ENCODE results near the gene DCBLD1. TPM values are rescaled to one million over a fixed set of nuclear protein-coding genes. Genes with fewer than 3 reads are reported as not detected.
A peak's percentile ranks its signal among the peaks of the same experiment; 100 is the strongest.

DCBLD1 gene
- total RNA-seq, 2 experiments from 2014 or later: 1.2 to 1.6 TPM

DNA sequence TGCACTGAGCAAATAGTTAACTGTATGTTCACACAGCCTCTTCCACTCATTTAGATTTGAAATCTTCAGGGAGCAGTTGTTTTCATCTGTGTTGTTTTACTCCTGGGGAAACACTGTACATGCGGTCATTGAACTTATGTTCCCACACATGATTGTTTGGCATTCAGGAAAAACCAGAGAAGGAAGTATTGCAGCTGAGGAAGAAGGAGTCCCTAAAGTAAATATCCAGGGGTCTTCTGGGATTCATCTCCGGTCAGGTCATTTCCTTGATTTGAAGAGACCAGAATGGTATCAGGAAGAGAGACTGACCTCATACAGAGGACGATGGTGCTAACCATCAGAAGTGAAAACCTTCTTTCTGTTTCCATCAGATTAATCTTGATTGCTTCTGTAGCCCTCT, 52.5 kb downstream of the DCBLD1 start:
- H3K4me3 Mint-ChIP-seq: no peak overlapping the region
- H3K36me3 Mint-ChIP-seq (ENCODE audit: low read depth): no peaks in the 10 kb centered on the region
- peaks cover 14% of the 10 kb centered on the region for H3K27me3 Mint-ChIP-seq
- POLR2A ChIA-PET: no interaction called here
- CTCF ChIA-PET: no interaction called here
- no peaks in the 10 kb centered on the region for H3K4me1 Mint-ChIP-seq
- no peak overlapping the region for H3K27ac Mint-ChIP-seq
- DNase-seq (no peak), ATAC-seq (no peak)
- intact Hi-C loops (cut with DNase I, micrococcal nuclease): no loop called here
- H3K9me3 Mint-ChIP-seq (ENCODE audit: low read depth): no peaks in the 10 kb centered on the region

DNA sequence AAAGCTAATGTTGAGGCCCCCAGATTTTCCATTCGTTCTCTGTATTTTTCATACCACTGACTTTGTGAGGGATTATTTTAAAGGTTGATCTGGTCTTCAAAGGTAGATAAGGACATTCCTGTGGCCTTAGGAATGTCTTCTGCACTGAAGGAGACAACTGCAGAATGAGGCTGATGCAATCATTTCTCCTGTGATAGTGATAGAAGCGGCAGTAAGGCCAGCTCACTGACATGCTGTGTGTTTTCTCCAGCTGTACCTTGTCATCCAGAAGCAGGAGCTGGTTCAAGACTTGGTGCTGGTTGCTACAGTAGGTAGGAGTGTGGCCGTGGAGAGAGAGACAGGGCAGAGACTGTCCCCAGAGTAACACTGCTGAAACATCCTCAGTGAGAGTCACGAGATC, 53.8 kb downstream of the DCBLD1 start:
- Mint-ChIP-seq H3K9me3 (ENCODE audit: low read depth) (no peaks in the 10 kb centered on the region), H3K27ac (no peak overlapping the region), H3K4me3 (no peak overlapping the region), H3K4me1 (no peaks in the 10 kb centered on the region), H3K27me3 (peaks cover 14% of the 10 kb centered on the region), H3K36me3 (ENCODE audit: low read depth) (no peaks in the 10 kb centered on the region)
- CTCF ChIA-PET: interaction anchor here (1.1 to 1.3 kb wide), 2 partner anchors 15 to 86 kb away, joined by 3 read pairs; no protein-coding TSS in a partner anchor
- intact Hi-C loops (cut with DNase I, micrococcal nuclease): no loop called here
- no peak for ATAC-seq
- DNase-seq: no peak
- POLR2A ChIA-PET: no interaction called here

DNA sequence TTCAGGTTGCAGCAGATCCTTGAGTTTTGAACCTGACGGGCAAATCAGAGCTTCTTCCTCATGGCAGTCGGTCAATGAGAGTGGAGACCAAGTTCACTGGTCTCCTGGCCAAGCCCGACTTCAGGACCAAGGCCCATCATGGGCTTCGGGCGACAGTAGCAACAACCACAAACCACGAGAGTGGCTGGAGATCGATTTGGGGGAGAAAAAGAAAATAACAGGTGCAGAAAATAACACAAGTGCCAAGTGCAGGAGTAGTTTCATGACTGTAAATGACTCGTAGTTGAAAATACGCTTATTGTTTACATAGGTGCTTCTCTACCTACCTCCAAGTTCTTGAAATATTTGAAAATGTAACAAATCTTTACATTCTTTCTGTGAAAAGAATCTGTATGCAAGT, 56.1 kb downstream of the DCBLD1 start:
- Mint-ChIP-seq H3K4me1 (no peaks in the 10 kb centered on the region), H3K9me3 (ENCODE audit: low read depth) (no peaks in the 10 kb centered on the region), H3K36me3 (ENCODE audit: low read depth) (no peaks in the 10 kb centered on the region), H3K27me3 (peaks cover 13% of the 10 kb centered on the region), H3K4me3 (no peak overlapping the region), H3K27ac (no peak overlapping the region)
- DNase-seq (no peak), ATAC-seq (no peak)
- ChIA-PET POLR2A (no interaction called here), CTCF (no interaction called here)
- intact Hi-C loops (cut with DNase I, micrococcal nuclease): no loop called here

DNA sequence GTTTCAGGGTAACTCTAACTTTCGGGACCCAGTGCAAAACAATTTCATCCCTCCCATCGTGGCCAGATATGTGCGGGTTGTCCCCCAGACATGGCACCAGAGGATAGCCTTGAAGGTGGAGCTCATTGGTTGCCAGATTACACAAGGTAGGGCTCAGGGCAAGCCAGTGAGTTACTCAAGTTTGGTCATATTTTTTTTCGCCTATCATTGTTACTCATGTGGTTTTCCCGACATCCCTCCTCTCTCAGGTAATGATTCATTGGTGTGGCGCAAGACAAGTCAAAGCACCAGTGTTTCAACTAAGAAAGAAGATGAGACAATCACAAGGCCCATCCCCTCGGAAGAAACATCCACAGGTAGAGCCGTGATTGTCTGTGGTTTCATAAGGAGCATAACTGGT, 58.2 kb downstream of the DCBLD1 start:
- ATAC-seq (no peak), DNase-seq (no peak)
- Mint-ChIP-seq H3K36me3 (ENCODE audit: low read depth) (no peaks in the 10 kb centered on the region), H3K4me1 (no peaks in the 10 kb centered on the region), H3K27ac (no peak overlapping the region), H3K9me3 (ENCODE audit: low read depth) (no peaks in the 10 kb centered on the region), H3K27me3 (peaks cover 13% of the 10 kb centered on the region), H3K4me3 (no peak overlapping the region)
- ChIA-PET CTCF (interaction anchor here (1.2 kb wide), 1 partner anchor 10 kb away, joined by 3 read pairs; no protein-coding TSS in a partner anchor), POLR2A (no interaction called here)
- intact Hi-C loops (cut with DNase I, micrococcal nuclease): no loop called here

DNA sequence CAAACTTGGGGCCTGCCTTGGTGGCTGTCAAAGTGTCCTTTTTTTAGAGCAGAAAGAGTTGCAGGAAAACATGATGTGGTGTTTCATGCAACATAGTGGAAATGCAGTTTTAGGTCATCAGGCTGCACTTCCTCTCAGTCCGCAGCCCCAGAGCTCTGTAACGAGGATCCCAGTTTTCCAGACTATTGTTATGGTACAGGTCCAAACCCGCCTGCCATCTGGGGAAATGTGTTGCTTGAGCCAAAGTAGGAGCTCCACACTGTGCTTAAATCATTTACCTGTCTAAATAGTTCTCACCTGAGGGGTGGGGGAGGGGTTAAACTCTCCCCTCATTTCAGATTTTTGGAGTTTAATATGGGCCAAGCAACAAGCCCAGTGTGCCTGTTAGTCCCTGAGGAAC, 60.0 kb downstream of the DCBLD1 start:
- ATAC-seq (no peak), DNase-seq (no peak)
- CTCF ChIA-PET: interaction anchor here (0.6 kb wide), 1 partner anchor 7 kb away, joined by 4 read pairs; no protein-coding TSS in a partner anchor
- Mint-ChIP-seq H3K36me3 (ENCODE audit: low read depth) (no peaks in the 10 kb centered on the region), H3K4me3 (no peak overlapping the region), H3K4me1 (peaks cover 9% of the 10 kb centered on the region), H3K27ac (no peak overlapping the region), H3K27me3 (peaks cover 15% of the 10 kb centered on the region), H3K9me3 (ENCODE audit: low read depth) (no peaks in the 10 kb centered on the region)
- POLR2A ChIA-PET: no interaction called here
- intact Hi-C loops (cut with DNase I, micrococcal nuclease): no loop called here

DNA sequence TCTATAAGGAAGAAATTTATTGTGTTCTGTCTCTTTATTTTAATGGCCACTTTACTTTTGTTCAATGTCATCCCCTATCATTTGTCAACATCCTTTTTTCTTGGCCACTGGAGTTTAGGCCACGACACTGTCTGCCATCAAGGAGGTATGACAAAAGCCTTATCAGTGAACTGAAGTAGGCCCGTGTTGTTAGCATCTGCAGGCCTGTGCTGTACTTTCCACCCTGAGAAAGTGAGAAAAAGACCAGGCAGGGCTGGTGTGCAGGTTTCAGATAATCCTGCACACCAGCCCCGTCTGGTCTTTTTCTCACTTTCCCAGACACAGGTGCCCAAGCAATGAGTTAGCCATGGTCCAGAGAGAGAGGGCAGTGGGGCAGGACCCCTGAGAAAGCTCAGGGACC, 62.2 kb downstream of the DCBLD1 start:
- Mint-ChIP-seq H3K4me1 (peaks cover 27% of the 10 kb centered on the region), H3K36me3 (ENCODE audit: low read depth) (no peaks in the 10 kb centered on the region), H3K27ac (no peak overlapping the region), H3K4me3 (no peak overlapping the region), H3K9me3 (ENCODE audit: low read depth) (no peaks in the 10 kb centered on the region), H3K27me3 (peaks cover 11% of the 10 kb centered on the region)
- DNase-seq (no peak), ATAC-seq (no peak)
- POLR2A ChIA-PET: no interaction called here
- CTCF ChIA-PET: no interaction called here
- intact Hi-C loops (cut with DNase I, micrococcal nuclease): loop anchor here in 1 of 2 experiments (5.0 kb wide), 2 partner anchors 82 to 133 kb away; partner anchors contain the start of gene NUS1

DNA sequence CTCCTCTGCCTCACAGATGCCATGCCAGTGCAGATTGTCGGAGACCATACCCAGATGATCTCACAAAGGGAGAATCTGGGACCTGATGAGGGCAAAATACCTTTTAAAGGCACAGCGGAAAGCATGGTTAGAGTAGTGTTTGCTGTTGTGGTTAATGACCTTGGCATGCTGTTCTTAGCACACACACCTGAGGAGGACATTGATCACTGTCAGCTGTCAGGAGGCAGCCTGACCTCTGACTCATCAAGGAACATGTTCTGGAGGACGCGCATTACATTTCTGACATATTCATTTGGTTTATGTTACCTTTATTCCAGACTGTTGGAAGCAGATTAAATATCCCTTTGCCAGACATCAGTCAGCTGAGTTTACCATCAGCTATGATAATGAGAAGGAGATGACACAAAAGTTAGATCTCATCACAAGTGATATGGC, 62.7 kb downstream of the DCBLD1 start:
- ChIA-PET CTCF (interaction anchor here (0.9 to 1.8 kb wide), 3 partner anchors 66 to 95 kb away, joined by 3 to 5 read pairs (median 4); no protein-coding TSS in a partner anchor), POLR2A (no interaction called here)
- intact Hi-C loops (cut with DNase I, micrococcal nuclease): loop anchor here in 1 of 2 experiments (5.0 kb wide), 2 partner anchors 83 to 132 kb away; partner anchors contain the start of gene NUS1
- Mint-ChIP-seq H3K4me3 (no peak overlapping the region), H3K9me3 (ENCODE audit: low read depth) (no peaks in the 10 kb centered on the region), H3K27me3 (peaks cover 11% of the 10 kb centered on the region), H3K27ac (no peak overlapping the region), H3K4me1 (peaks cover 32% of the 10 kb centered on the region), H3K36me3 (ENCODE audit: low read depth) (no peaks in the 10 kb centered on the region)
- ATAC-seq (no peak), DNase-seq (no peak)

DNA sequence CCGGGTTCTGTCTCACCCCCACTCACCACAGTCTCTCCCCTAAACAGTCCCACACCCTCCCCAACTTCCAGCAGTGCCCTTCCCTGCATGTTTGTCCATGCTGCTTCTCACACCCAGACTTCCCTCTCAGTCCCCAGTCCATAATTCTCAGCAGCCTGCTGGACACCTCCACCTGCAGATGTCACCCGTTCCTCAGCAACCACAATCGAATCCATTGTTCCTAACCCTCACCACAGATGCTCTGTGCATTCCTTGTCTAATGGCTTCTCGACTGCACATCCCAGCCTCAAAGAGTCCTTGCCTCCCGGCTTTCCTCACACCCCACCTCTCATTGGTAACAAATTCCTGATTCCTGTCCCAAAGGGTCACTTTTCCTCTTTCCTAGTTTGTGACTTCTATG, 64.2 kb downstream of the DCBLD1 start:
- ATAC-seq (no peak), DNase-seq (no peak)
- peaks cover 39% of the 10 kb centered on the region for H3K4me1 Mint-ChIP-seq
- intact Hi-C loops (cut with DNase I, micrococcal nuclease): loop anchor here in 1 of 2 experiments (5.0 kb wide), 2 partner anchors 84 to 131 kb away; partner anchors contain the start of gene NUS1
- peaks cover 11% of the 10 kb centered on the region for H3K27me3 Mint-ChIP-seq
- no peaks in the 10 kb centered on the region for H3K9me3 Mint-ChIP-seq (ENCODE audit: low read depth)
- ChIA-PET CTCF (interaction anchor here (1.0 to 2.2 kb wide), 3 partner anchors 23 to 97 kb away, joined by 3 to 6 read pairs (median 4); no protein-coding TSS in a partner anchor), POLR2A (no interaction called here)
- no peaks in the 10 kb centered on the region for H3K36me3 Mint-ChIP-seq (ENCODE audit: low read depth)
- no peak overlapping the region for H3K4me3 Mint-ChIP-seq
- H3K27ac Mint-ChIP-seq: no peak overlapping the region

DNA sequence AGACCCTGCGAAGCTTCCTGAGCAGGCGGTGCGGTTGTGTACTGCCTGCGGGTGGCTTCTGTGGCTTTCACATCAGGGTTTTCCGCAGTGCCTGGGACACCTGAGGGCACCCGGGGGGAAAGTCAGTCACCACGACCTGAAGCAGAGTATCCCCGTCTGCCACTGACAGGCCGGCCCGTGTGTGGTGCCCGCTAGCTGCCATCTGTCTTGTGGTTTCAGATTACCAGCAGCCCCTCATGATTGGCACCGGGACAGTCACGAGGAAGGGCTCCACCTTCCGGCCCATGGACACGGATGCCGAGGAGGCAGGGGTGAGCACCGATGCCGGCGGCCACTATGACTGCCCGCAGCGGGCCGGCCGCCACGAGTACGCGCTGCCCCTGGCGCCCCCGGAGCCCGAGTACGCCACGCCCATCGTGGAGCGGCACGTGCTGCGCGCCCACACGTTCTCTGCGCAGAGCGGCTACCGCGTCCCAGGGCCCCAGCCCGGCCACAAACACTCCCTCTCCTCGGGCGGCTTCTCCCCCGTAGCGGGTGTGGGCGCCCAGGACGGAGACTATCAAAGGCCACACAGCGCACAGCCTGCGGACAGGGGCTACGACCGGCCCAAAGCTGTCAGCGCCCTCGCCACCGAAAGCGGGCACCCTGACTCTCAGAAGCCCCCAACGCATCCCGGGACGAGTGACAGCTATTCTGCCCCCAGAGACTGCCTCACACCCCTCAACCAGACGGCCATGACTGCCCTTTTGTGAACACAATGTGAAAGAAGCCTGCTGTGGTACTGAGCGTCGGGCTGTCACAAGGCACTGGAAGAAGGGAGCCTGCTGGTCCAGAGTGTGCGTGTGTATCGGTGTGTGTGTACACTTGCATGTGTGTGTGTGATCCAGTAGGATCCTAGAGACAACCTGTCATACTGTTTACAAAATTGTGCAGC, 65.5 kb downstream of the DCBLD1 start:
- CTCF ChIA-PET: interaction anchor here (0.6 to 2.9 kb wide), 10 partner anchors 10 to 104 kb away, joined by 3 to 11 read pairs (median 4); partner anchors contain the start of gene GOPC
- no peaks in the 10 kb centered on the region for H3K36me3 Mint-ChIP-seq (ENCODE audit: low read depth)
- H3K27me3 Mint-ChIP-seq: peaks cover 11% of the 10 kb centered on the region
- H3K4me1 Mint-ChIP-seq: peaks cover 39% of the 10 kb centered on the region
- peak overlapping the region; percentile 67 for H3K4me3 Mint-ChIP-seq
- H3K27ac Mint-ChIP-seq: peak overlapping the region; percentile 62
- intact Hi-C loops (cut with DNase I, micrococcal nuclease): loop anchor here (1.0 to 5.0 kb wide), 6 partner anchors 21 to 129 kb away; partner anchors contain the start of genes DCBLD1 (in 2 of the 2), GOPC (in 1 of the 2) and NUS1 (in 1 of the 2)
- ATAC-seq (peak; percentile 42), DNase-seq (peak; percentile 60)
- H3K9me3 Mint-ChIP-seq (ENCODE audit: low read depth): no peaks in the 10 kb centered on the region
- POLR2A ChIA-PET: interaction anchor here (1.3 kb wide), 1 partner anchor 55 kb away, joined by 4 read pairs; the partner anchor contains the start of gene GOPC

DNA sequence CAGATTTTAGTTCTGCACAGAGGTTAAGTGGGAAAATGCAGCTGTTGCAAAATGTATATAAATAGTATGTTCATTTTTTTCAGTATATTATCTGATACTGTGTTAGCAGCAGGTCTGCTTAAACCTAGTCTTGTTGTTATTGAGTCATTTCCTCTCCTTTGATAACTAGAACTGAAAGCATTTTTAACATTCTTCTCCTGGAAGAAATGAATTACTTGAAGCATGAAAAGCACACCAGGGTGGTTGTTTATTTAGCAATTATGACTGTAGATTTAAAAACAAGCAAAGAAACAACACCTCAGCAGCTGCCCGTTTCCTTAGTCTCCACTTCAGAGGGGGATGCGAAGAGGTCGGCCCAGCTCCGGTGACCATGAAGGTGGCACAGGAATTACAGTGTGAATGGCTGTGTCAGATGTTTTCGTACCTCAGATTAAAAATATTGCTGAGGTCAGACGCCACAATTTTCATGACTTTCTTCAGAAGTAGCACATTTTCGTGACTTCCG, 66.4 kb downstream of the DCBLD1 start:
- peak overlapping the region; percentile 52 for H3K27ac Mint-ChIP-seq
- POLR2A ChIA-PET: interaction anchor here (1.3 kb wide), 1 partner anchor 54 kb away, joined by 4 read pairs; the partner anchor contains the start of gene GOPC
- ATAC-seq: peak; percentile 79

DNA sequence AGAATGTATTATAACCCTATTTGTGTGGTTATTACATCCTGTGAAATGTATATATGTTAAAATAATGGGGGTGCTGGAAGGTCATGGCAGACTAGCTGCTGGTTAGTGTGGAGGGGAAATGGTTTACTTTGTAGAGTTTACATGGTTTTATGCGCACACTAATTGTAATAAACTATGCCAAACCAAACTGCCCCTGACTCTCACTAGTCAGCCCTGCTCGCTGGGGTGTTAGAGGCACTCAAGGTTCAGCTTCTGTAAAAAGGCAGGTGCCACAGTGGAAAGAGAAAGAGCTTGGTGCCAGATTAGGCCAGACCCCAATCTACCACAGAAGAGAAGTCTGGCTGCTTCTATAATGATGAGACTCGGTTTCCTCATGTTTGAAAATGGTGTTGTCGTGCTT, 67.1 kb downstream of the DCBLD1 start:
- no peak overlapping the region for H3K27ac Mint-ChIP-seq
- H3K27me3 Mint-ChIP-seq: peaks cover 11% of the 10 kb centered on the region
- no peak for ATAC-seq
- POLR2A ChIA-PET: interaction anchor here (0.6 kb wide), 1 partner anchor 53 kb away, joined by 3 read pairs; the partner anchor contains the start of gene GOPC
- no peaks in the 10 kb centered on the region for H3K9me3 Mint-ChIP-seq (ENCODE audit: low read depth)
- DNase-seq: no peak
- H3K36me3 Mint-ChIP-seq (ENCODE audit: low read depth): no peaks in the 10 kb centered on the region
- intact Hi-C loops (cut with DNase I, micrococcal nuclease): loop anchor here (1.0 to 5.0 kb wide), 6 partner anchors 19 to 128 kb away; partner anchors contain the start of genes DCBLD1 (in 1 of the 2), GOPC (in 1 of the 2) and NUS1 (in 1 of the 2)
- peaks cover 39% of the 10 kb centered on the region for H3K4me1 Mint-ChIP-seq
- H3K4me3 Mint-ChIP-seq: peak overlapping the region; percentile 67
- CTCF ChIA-PET: interaction anchor here (0.6 to 4.2 kb wide), 7 partner anchors 7 to 130 kb away, joined by 3 to 27 read pairs (median 4); no protein-coding TSS in a partner anchor

More for the DNA sequence above, 66.4 kb downstream of the DCBLD1 start:
- peak; percentile 44 for DNase-seq
- intact Hi-C loops (cut with DNase I, micrococcal nuclease): loop anchor here (1.0 to 5.0 kb wide), 7 partner anchors 20 to 128 kb away; partner anchors contain the start of genes DCBLD1 (in 2 of the 2), GOPC (in 1 of the 2) and NUS1 (in 1 of the 2)
- Mint-ChIP-seq H3K36me3 (ENCODE audit: low read depth) (no peaks in the 10 kb centered on the region), H3K27me3 (peaks cover 11% of the 10 kb centered on the region), H3K4me3 (peak overlapping the region; percentile 67), H3K9me3 (ENCODE audit: low read depth) (no peaks in the 10 kb centered on the region), H3K4me1 (peaks cover 39% of the 10 kb centered on the region)
- CTCF ChIA-PET: interaction anchor here (0.7 to 4.2 kb wide), 11 partner anchors 9 to 130 kb away, joined by 3 to 27 read pairs (median 4); partner anchors contain the start of gene GOPC
